A549 (cell line): Measurements from ENCODE around the gene DIAPH2. TPM values are rescaled to one million over a fixed set of nuclear protein-coding genes. Genes with fewer than 3 reads are reported as not detected.

ENCODE experiments used
- ATAC-seq, 2 experiments: fragments of 200-7000 bp in 1 of 2; fragments of >200 bp in 1 of 2; cut with Nextera tagmentation in 1 of 2; cut with Tn5 transposase in 1 of 2; 3 replicates each; pipeline versions ENCODE4 v1.8.0 to v1.9.1; 2018 to 2020; ENCODE audit warnings: mild to moderate bottlenecking in 1 of 2, moderate library complexity in 1 of 2
- CTCF ChIA-PET: fragments of 300-600 bp; sonication (Branson Sonifier 250); formaldehyde crosslinking; extraction: SDS; loops from one replicate; lab custom pipeline; 2021; ENCODE audit warnings: antibody characterized with exemption, inconsistent platforms; lab: Yijun Ruan, JAX
- POLR2A ChIA-PET: fragments of 350-600 bp; formaldehyde crosslinking; extraction: SDS; loops from one replicate; lab custom pipeline; 2021; ENCODE audit warnings: antibody characterized with exemption, inconsistent platforms; lab: Yijun Ruan, JAX
- DNase-seq, 2 experiments: peaks; one replicate each; pipeline versions ENCODE4 v3.0.0 to v3.0.0-alpha.2; 2011 to 2016; ENCODE audit warnings: low read depth in 1 of 2, low spot score in 1 of 2
- FAIRE-seq: peaks from 2 replicates; lab custom pipeline; 2011; peaks lifted over from hg19 to GRCh38; lab: Jason Lieb, UNC
- H3K27ac ChIP-seq, 2 experiments: fragments of >200 bp; sonication (Bioruptor Twin); formaldehyde crosslinking; 3 replicates each; pipeline ENCODE4 v1.5.1; 2016 to 2017
- H3K4me1 ChIP-seq: fragments of >200 bp; sonication (Bioruptor Twin); formaldehyde crosslinking; 3 replicates; pipeline ENCODE4 v1.6.1; 2016
- H3K4me2 ChIP-seq: fragments of >200 bp; sonication (Bioruptor Twin); formaldehyde crosslinking; 3 replicates; pipeline ENCODE4 v1.6.1; 2016
- H3K4me3 ChIP-seq: fragments of >200 bp; sonication (Bioruptor Twin); formaldehyde crosslinking; 3 replicates; pipeline ENCODE4 v1.5.1; 2016
- H3K9me3 ChIP-seq: fragments of >200 bp; sonication (Bioruptor Twin); formaldehyde crosslinking; 3 replicates; pipeline ENCODE4 v1.6.1; 2016
- CBX8 ChIP-seq: fragments of 200-600 bp; sonication (generic); IDR thresholded peaks from 2 replicates; pipeline ENCODE4 v1.6.1; 2016
- CEBPB ChIP-seq, 2 experiments: fragments of >200 bp in 1 of 2; sonication (Bioruptor Twin) in 1 of 2; formaldehyde crosslinking in 1 of 2; IDR thresholded peaks; 2 replicates each; pipeline ENCODE4 v1.6.1; 2012 to 2016
- CHD4 ChIP-seq: fragments of 200-600 bp; sonication (generic); IDR thresholded peaks from 2 replicates; pipeline ENCODE4 v1.6.1; 2016; ENCODE audit warnings: antibody characterized with exemption, mild to moderate bottlenecking, borderline replicate concordance
- EHF ChIP-seq: fragments of 250-450 bp; sonication (Bioruptor Pico); IDR thresholded peaks from 2 replicates; pipeline ENCODE4 v1.5.0; 2020; ENCODE audit warnings: mild to moderate bottlenecking
- ELK1 ChIP-seq: fragments of 150-350 bp; IDR thresholded peaks from 2 replicates; pipeline ENCODE4 v1.6.1; 2014; ENCODE audit warnings: low read depth, mild to moderate bottlenecking, low read length
- FOXS1 ChIP-seq: fragments of 250-450 bp; sonication (Bioruptor Pico); IDR thresholded peaks from 2 replicates; pipeline ENCODE4 v1.5.0; 2020; ENCODE audit warnings: mild to moderate bottlenecking, moderate library complexity
- HEYL ChIP-seq: fragments of 250-450 bp; sonication (Bioruptor Pico); IDR thresholded peaks from 2 replicates; pipeline ENCODE4 v1.8.0; 2021; ENCODE audit warnings: mild to moderate bottlenecking, moderate library complexity
- HOXB5 ChIP-seq: fragments of 250-450 bp; sonication (Bioruptor Pico); IDR thresholded peaks from 2 replicates; pipeline ENCODE4 v1.5.0; 2020; ENCODE audit warnings: mild to moderate bottlenecking, moderate library complexity
- KDM1A ChIP-seq: fragments of 200-600 bp; sonication (generic); IDR thresholded peaks from 2 replicates; pipeline ENCODE4 v1.6.1; 2016; ENCODE audit warnings: low read depth, mild to moderate bottlenecking
- KDM5A ChIP-seq: fragments of 200-600 bp; sonication (generic); IDR thresholded peaks from 2 replicates; pipeline ENCODE4 v1.6.1; 2016; ENCODE audit warnings: antibody characterized with exemption, mild to moderate bottlenecking
- MAX ChIP-seq: IDR thresholded peaks from 2 replicates; pipeline ENCODE4 v1.6.1; 2012
- RAD21 ChIP-seq, 2 experiments: fragments of >200 bp in 1 of 2; sonication (Bioruptor Twin) in 1 of 2; formaldehyde crosslinking in 1 of 2; IDR thresholded peaks in 1 of 2; conservative IDR thresholded peaks in 1 of 2; 2 replicates in 1 of 2; 3 replicates in 1 of 2; pipeline ENCODE4 v1.6.1; 2012 to 2018; ENCODE audit warnings: inconsistent platforms in 1 of 2
- RCOR1 ChIP-seq: fragments of 150-350 bp; IDR thresholded peaks from 2 replicates; pipeline ENCODE4 v1.6.1; 2014; ENCODE audit warnings: antibody characterized with exemption, low read length, low read depth
- TFCP2L1 ChIP-seq: fragments of 250-450 bp; sonication (Bioruptor Pico); IDR thresholded peaks from 2 replicates; pipeline ENCODE4 v1.5.0; 2021; ENCODE audit warnings: mild to moderate bottlenecking
- ZC3H11A ChIP-seq: fragments of 450-650 bp; IDR thresholded peaks from 2 replicates; pipeline ENCODE4 v1.6.1; 2014; ENCODE audit warnings: antibody characterized with exemption, mild to moderate bottlenecking
- ZFP36 ChIP-seq: fragments of 450-650 bp; IDR thresholded peaks from 2 replicates; pipeline ENCODE4 v1.6.1; 2014; ENCODE audit warnings: borderline replicate concordance; ENCODE audit not compliant: partially characterized antibody
- WGBS: methylation state at CpG from one replicate; pipeline ENCODE4 v1.1.6; 2017; ENCODE audit errors: missing lambda C conversion rate; 5-methylcytosine and 5-hydroxymethylcytosine counted together
- polyA plus RNA-seq, 4 experiments: library from polyadenylated mRNA; depleted of rRNA in 3 of 4; stranded (reverse); fragments of >200 nt; fragmentation: RNase III in 1 of 4; extraction: RNeasy Plus Mini Kit Qiagen cat#74134 plus additional on column Dnase treatment in 1 of 4; gene quantifications; 2 replicates in 3 of 4; 3 replicates in 1 of 4; pipeline ENCODE4 v1.2.3, GENCODE V29; 2011 to 2017
- TF ChIP-seq, protein P1 (sequence below): fragments of >200 bp; sonication (Bioruptor Twin); formaldehyde crosslinking; IDR thresholded peaks from 3 replicates; pipeline ENCODE4 v1.5.1; 2016
- TF ChIP-seq, protein P2 (sequence below): fragments of 250-450 bp; sonication (Bioruptor Pico); IDR thresholded peaks from 2 replicates; pipeline ENCODE4 v1.5.0; 2020; ENCODE audit warnings: low read depth, mild to moderate bottlenecking, moderate library complexity

Gene DIAPH2
- polyA plus RNA-seq, 2 of the 4 experiments (the other 2 are of a cell fraction) = 3.7 to 10.0 TPM

- no peak for TF ChIP-seq ZFP36
- TF ChIP-seq, protein P1, sequence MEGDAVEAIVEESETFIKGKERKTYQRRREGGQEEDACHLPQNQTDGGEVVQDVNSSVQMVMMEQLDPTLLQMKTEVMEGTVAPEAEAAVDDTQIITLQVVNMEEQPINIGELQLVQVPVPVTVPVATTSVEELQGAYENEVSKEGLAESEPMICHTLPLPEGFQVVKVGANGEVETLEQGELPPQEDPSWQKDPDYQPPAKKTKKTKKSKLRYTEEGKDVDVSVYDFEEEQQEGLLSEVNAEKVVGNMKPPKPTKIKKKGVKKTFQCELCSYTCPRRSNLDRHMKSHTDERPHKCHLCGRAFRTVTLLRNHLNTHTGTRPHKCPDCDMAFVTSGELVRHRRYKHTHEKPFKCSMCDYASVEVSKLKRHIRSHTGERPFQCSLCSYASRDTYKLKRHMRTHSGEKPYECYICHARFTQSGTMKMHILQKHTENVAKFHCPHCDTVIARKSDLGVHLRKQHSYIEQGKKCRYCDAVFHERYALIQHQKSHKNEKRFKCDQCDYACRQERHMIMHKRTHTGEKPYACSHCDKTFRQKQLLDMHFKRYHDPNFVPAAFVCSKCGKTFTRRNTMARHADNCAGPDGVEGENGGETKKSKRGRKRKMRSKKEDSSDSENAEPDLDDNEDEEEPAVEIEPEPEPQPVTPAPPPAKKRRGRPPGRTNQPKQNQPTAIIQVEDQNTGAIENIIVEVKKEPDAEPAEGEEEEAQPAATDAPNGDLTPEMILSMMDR = no peak
- TF ChIP-seq RCOR1 = no peak
- no peak for TF ChIP-seq MAX
- TF ChIP-seq CEBPB (IDR thresholded peaks at IDR 0.05) = no peak
- POLR2A ChIA-PET = no interaction called here
- 70% methylated on average over 2 of the region's 2 CpGs for WGBS
- ATAC-seq (no peak), DNase-seq (no peak), FAIRE-seq (no peak)
- Histone ChIP-seq H3K9me3 (no peaks in the 10 kb centered on the region), H3K4me2 (no peak overlapping the region), H3K4me3 (no peak overlapping the region), H3K27ac (no peak overlapping the region), H3K4me1 (no peaks in the 10 kb centered on the region)
- CTCF ChIA-PET = no interaction called here
These were observed 879.9 kb downstream of the DIAPH2 start for GRCh38 chrX:97564496-97564895.

- no peak for DNase-seq
- no peak overlapping the region for H3K27ac ChIP-seq
- H3K4me2 ChIP-seq = no peak overlapping the region
- no peaks in the 10 kb centered on the region for H3K4me1 ChIP-seq
- no peak overlapping the region for H3K4me3 ChIP-seq
- POLR2A ChIA-PET = no interaction called here
- CTCF ChIA-PET = no interaction called here
- no peak for FAIRE-seq
- no peaks in the 10 kb centered on the region for H3K9me3 ChIP-seq
- ATAC-seq = no peak
- 50% methylated on average over 5 of the region's 5 CpGs for WGBS
- TF ChIP-seq KDM5A = no peak
- no peak for TF ChIP-seq FOXS1
- TF ChIP-seq, all 56 proteins: peak for 0
These were observed 902.5 kb downstream of the DIAPH2 start for GRCh38 chrX:97587171-97587570.

- ATAC-seq = no peak
- POLR2A ChIA-PET = no interaction called here
- no peaks in the 10 kb centered on the region for H3K9me3 ChIP-seq
- no peaks in the 10 kb centered on the region for H3K4me1 ChIP-seq
- peak; percentile 96 for FAIRE-seq
- H3K4me3 ChIP-seq = no peak overlapping the region
- no peak for TF ChIP-seq TFCP2L1 (CRISPR knock-in tag)
- no peak for TF ChIP-seq ELK1
- TF ChIP-seq ZC3H11A = no peak
- no peak for TF ChIP-seq HOXB5 (CRISPR knock-in tag)
- TF ChIP-seq, protein P2, sequence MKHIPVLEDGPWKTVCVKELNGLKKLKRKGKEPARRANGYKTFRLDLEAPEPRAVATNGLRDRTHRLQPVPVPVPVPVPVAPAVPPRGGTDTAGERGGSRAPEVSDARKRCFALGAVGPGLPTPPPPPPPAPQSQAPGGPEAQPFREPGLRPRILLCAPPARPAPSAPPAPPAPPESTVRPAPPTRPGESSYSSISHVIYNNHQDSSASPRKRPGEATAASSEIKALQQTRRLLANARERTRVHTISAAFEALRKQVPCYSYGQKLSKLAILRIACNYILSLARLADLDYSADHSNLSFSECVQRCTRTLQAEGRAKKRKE (CRISPR knock-in tag) = no peak
- no peak for TF ChIP-seq CHD4
- no peak for TF ChIP-seq CBX8
- no peak for TF ChIP-seq RAD21 (conservative IDR thresholded peaks at IDR 0.05 in 1 of 2, IDR thresholded peaks at IDR 0.05 in 1 of 2)
- no peak for TF ChIP-seq EHF (CRISPR knock-in tag)
- no peak for TF ChIP-seq KDM1A
- TF ChIP-seq HEYL (CRISPR knock-in tag) = no peak
- CTCF ChIA-PET = no interaction called here
- 64% methylated on average over 7 of the region's 7 CpGs for WGBS
- no peak overlapping the region for H3K4me2 ChIP-seq
- H3K27ac ChIP-seq = no peak overlapping the region
- no peak for DNase-seq
These were observed 910.1 kb downstream of the DIAPH2 start for GRCh38 chrX:97594646-97595224.
